GM19397 (cell line): ENCODE data around the gene FTCD.
"Not testable (repeated sequence)": the region's sequence is repeated elsewhere in the genome, so short reads cannot be mapped to it uniquely, and the experiment has no call there.

Experiments used
- ATAC-seq: cut with Tn5 transposase; IDR thresholded peaks from one replicate; pipeline ENCODE4 v1.9.1; 2021; ENCODE audit warnings: mild to moderate bottlenecking, moderate library complexity; ENCODE audit not compliant: unreplicated experiment

The FTCD gene

GRCh38 chr21:46154155-46154954 lies 1.0 kb downstream of the FTCD start:
- ATAC-seq = no peak

GRCh38 chr21:46153247-46154154 lies 1.9 kb downstream of the FTCD start:
- ATAC-seq = no peak

GRCh38 chr21:46152927-46153246 lies 2.5 kb downstream of the FTCD start:
- no peak for ATAC-seq

GRCh38 chr21:46151989-46152926 lies 3.1 kb downstream of the FTCD start:
- ATAC-seq = no peak

GRCh38 chr21:46151261-46151988 lies 4.0 kb downstream of the FTCD start:
- no peak for ATAC-seq

- ATAC-seq = no peak
These were observed 4.8 kb downstream of the FTCD start for GRCh38 chr21:46150491-46151121.

- no peak for ATAC-seq
These were observed 5.3 kb downstream of the FTCD start for GRCh38 chr21:46150073-46150472.

- ATAC-seq = no peak
These were observed 6.0 kb downstream of the FTCD start for GRCh38 chr21:46149205-46149901.

- no peak for ATAC-seq
These were observed 7.3 kb downstream of the FTCD start for GRCh38 chr21:46148106-46148505.

GRCh38 chr21:46147429-46147828 lies 8.0 kb downstream of the FTCD start:
- ATAC-seq = not testable (repeated sequence)

- no peak for ATAC-seq
These were observed 8.5 kb downstream of the FTCD start for GRCh38 chr21:46146856-46147255.

GRCh38 chr21:46145840-46146691 lies 9.3 kb downstream of the FTCD start:
- no peak for ATAC-seq

GRCh38 chr21:46145159-46145839 lies 10.1 kb downstream of the FTCD start:
- ATAC-seq = no peak

GRCh38 chr21:46144464-46145070 lies 10.8 kb downstream of the FTCD start:
- no peak for ATAC-seq

- no peak for ATAC-seq
These were observed 12.6 kb downstream of the FTCD start for GRCh38 chr21:46142582-46143473.
